GM18873 (cell line): Measurements from ENCODE around the gene TRIOBP.

Source experiments
- ATAC-seq: cut with Tn5 transposase; IDR thresholded peaks from one replicate; pipeline ENCODE4 v1.9.1; 2021; ENCODE audit warnings: mild to moderate bottlenecking, moderate library complexity, moderate number of reproducible peaks; ENCODE audit not compliant: unreplicated experiment, low FRiP score

The TRIOBP gene

DNA sequence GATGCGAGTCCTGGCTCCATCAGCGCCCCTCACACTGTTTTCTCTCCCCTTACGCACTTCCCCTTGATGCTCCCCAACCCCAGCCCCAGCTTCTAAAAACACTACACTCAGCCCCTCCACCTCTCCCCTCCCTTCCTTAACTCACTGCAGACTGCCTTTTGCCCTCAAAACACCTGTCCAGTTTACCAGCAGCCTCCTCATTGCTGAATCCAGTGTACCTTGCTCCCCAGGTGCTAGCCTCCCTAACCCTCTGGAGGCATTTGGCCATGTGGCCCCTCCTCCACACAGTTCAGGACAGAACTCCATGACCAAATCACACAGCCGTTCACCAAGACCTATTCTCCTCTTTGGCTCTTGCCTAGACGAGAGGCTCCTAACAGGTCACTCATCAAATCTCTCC lies 123.5 kb downstream of the TRIOBP start:
- no peak for ATAC-seq

DNA sequence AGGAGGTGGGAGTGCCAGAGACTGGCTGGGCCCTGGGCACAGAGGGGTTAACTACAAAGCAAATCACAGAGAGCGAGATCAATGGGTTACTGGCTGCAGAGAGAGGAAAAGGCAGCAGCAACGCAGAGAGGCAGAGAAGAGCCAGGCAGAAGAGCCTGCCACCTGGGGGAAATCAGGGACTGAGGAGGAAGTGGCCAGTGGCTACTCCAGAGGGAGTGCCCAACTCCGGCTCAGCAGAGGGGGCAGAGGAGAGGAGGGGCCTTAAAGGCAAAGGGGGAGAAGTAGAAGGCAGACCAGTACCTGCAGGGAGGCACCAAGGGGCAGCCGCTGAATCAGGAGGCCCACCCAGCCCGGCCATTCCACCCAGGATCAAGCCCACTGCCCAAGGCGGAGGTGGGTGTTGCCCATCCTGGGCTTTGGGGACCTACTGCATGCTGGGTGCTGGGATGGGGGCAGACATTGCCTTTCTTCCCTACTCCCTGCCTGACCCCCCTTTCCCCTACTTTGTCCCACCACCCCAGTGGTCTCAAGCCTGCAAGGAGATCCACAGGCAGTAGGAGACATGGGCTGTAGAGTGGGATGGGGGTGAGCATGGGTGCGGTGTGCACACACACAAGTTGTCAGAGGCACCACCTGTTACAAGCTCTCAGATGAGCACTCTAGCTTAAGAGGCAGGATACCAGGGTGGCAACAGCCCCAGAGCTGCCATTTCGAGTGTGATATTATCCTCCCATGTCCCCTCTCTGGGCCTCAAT lies 125.4 kb downstream of the TRIOBP start:
- no peak for ATAC-seq

DNA sequence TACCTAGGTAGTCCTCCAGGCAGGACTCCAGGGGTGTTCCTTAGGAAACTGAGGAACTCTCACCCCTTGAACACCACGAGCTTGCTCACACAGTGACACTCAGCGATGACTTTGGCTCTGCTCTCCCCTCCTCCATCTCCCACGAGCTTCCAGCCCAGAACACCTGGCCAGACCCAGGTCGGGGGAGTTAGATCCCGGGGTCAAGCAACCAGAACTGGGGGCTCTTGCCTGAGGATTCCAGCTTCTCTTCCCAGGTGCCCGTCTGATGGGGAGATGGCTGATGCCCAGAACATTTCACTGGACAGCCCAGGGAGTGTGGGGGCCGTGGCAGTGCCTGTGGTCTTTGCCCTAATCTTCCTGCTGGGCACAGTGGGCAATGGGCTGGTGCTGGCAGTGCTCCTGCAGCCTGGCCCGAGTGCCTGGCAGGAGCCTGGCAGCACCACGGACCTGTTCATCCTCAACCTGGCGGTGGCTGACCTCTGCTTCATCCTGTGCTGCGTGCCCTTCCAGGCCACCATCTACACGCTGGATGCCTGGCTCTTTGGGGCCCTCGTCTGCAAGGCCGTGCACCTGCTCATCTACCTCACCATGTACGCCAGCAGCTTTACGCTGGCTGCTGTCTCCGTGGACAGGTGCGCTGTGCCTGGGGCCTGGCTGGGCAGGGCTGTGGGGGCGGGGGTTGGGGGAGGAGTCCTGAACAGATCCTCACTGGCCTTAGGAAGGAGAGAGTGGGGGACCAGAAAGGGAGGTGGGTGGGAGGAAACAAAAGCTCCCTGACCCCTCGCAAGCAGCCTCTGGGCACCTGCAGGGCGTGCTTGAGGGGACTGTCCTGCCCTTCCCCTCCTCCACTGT lies 126.5 kb downstream of the TRIOBP start, which contains the start of gene GALR3:
GALR3 (plus strand) TSS at position 249 of the 852 bp plus-strand sequence; CDS start at position 274, 25 bp downstream.
- ATAC-seq: no peak

DNA sequence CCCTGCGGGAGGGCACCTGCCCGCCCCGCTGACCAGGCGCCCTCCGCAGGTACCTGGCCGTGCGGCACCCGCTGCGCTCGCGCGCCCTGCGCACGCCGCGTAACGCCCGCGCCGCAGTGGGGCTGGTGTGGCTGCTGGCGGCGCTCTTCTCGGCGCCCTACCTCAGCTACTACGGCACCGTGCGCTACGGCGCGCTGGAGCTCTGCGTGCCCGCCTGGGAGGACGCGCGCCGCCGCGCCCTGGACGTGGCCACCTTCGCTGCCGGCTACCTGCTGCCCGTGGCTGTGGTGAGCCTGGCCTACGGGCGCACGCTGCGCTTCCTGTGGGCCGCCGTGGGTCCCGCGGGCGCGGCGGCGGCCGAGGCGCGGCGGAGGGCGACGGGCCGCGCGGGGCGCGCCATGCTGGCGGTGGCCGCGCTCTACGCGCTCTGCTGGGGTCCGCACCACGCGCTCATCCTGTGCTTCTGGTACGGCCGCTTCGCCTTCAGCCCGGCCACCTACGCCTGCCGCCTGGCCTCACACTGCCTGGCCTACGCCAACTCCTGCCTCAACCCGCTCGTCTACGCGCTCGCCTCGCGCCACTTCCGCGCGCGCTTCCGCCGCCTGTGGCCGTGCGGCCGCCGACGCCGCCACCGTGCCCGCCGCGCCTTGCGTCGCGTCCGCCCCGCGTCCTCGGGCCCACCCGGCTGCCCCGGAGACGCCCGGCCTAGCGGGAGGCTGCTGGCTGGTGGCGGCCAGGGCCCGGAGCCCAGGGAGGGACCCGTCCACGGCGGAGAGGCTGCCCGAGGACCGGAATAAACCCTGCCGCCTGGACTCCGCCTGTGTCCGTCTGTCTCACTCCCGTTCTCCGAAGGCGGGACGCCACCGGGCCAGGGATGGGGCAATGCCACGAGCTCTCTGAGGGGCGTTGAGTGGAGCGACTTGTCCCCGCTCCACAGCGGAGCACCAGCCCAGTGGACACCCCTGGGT lies 128.1 kb downstream of the TRIOBP start:
- ATAC-seq: no peak
